ACHN (cell line): ENCODE measurements around the gene ASB7.

Experiments used
- DNase-seq: peaks from one replicate; pipeline ENCODE4 v3.0.0-alpha.2; 2015
- in situ Hi-C: cut with HindIII; loops from 2 replicates; pipeline ENCODE4 v1.10.0; 2017; ENCODE audit warnings: low sequenced_read_pairs, low pct_ligation_motif_present, low pct_unique_long_range_greater_than_20kb

The ASB7 gene

GRCh38 chr15:100692246-100692645, 89.9 kb downstream of the ASB7 start:
- in situ Hi-C loops, result no loop called here
- no peak for DNase-seq

- in situ Hi-C loops, result no loop called here
- no peak for DNase-seq
These were observed 90.3 kb downstream of the ASB7 start for GRCh38 chr15:100692671-100693070.

GRCh38 chr15:100693451-100693850, 91.1 kb downstream of the ASB7 start:
- no peak for DNase-seq
- in situ Hi-C loops, result no loop called here

GRCh38 chr15:100694381-100695021, 92.1 kb downstream of the ASB7 start:
- in situ Hi-C loops, result no loop called here
- DNase-seq, result no peak

GRCh38 chr15:100695048-100695447, 92.7 kb downstream of the ASB7 start:
- in situ Hi-C loops, result no loop called here
- no peak for DNase-seq

GRCh38 chr15:100696452-100696851, 94.1 kb downstream of the ASB7 start:
- in situ Hi-C loops, result no loop called here

More at GRCh38 chr15:100696452-100696851, 94.1 kb downstream of the ASB7 start:
- DNase-seq, result no peak
